Panc1 (cell line): Measurements from ENCODE around the gene DECR2. TPM values are rescaled to one million over a fixed set of nuclear protein-coding genes. Genes with fewer than 3 reads are reported as not detected.

Source experiments
- ATAC-seq: fragments of 200-7000 bp; cut with Tn5 transposase; 2 replicates; pipeline ENCODE4 v1.9.1; 2020; ENCODE audit warnings: mild to moderate bottlenecking, moderate library complexity
- BruUV-seq: library from RNA; stranded (reverse); fragments of 400-500 nt; replicated peaks from 2 replicates; lab custom pipeline; 2021; lab: Mats Ljungman, UMichigan
- CTCF ChIA-PET: fragments of 300-600 bp; sonication (Branson Sonifier 250); formaldehyde crosslinking; loops from one replicate; lab custom pipeline; 2022; ENCODE audit warnings: antibody characterized with exemption; lab: Charles Lee
- POLR2A ChIA-PET: fragments of 300-600 bp; sonication (Branson Sonifier 250); formaldehyde crosslinking; loops from one replicate; lab custom pipeline; 2022; ENCODE audit warnings: antibody characterized with exemption; lab: Charles Lee
- DNase-seq: peaks from one replicate; pipeline ENCODE4 v3.0.0-alpha.2; 2010; ENCODE audit warnings: low read depth, low spot score
- H3K27ac ChIP-seq: 2 replicates; pipeline ENCODE4 v1.5.1; 2011; ENCODE audit warnings: mild to moderate bottlenecking, low read length, inconsistent platforms
- H3K27me3 ChIP-seq: fragments of 200-500 bp; sonication (Bioruptor generic); 2 replicates; pipeline ENCODE4 v1.6.0; 2014; ENCODE audit warnings: low read length, inconsistent platforms; ENCODE audit not compliant: control insufficient read depth, insufficient read depth
- H3K36me3 ChIP-seq: fragments of 200-500 bp; sonication (Bioruptor generic); 2 replicates; pipeline ENCODE4 v1.5.1; 2014; ENCODE audit warnings: inconsistent platforms, mild to moderate bottlenecking, low read length, moderate library complexity; ENCODE audit not compliant: control insufficient read depth, insufficient read depth
- H3K4me1 ChIP-seq: 2 replicates; pipeline ENCODE4 v1.5.1; 2011; ENCODE audit warnings: inconsistent platforms, mild to moderate bottlenecking, low read length, moderate library complexity; ENCODE audit not compliant: control insufficient read depth, insufficient read depth
- H3K4me3 ChIP-seq, 2 experiments: 2 replicates each; pipeline ENCODE4 v1.5.1; 2011 to 2012; ENCODE audit warnings: low read depth in 2 of 2, low read length in 2 of 2, mild to moderate bottlenecking in 2 of 2, inconsistent platforms in 1 of 2, moderate library complexity in 1 of 2
- H3K9me3 ChIP-seq: fragments of 200-500 bp; sonication (Bioruptor generic); 2 replicates; pipeline ENCODE4 v1.5.1; 2014; ENCODE audit warnings: low read depth, mild to moderate bottlenecking, inconsistent platforms, low read length, moderate library complexity; ENCODE audit not compliant: control insufficient read depth, insufficient read depth
- CTCF ChIP-seq: fragments of 450-650 bp; IDR thresholded peaks from 2 replicates; pipeline ENCODE4 v1.5.1; 2017; ENCODE audit warnings: mild to moderate bottlenecking
- POLR2AphosphoS5 ChIP-seq: IDR thresholded peaks from 2 replicates; pipeline ENCODE4 v1.6.1; 2012; ENCODE audit warnings: mild to moderate bottlenecking, low read depth, low read length, moderate library complexity
- REST ChIP-seq, 2 experiments: IDR thresholded peaks; 2 replicates each; pipeline ENCODE4 v1.6.1; 2011 to 2012; ENCODE audit warnings: low read depth in 2 of 2, control low read depth in 1 of 2, low read length in 1 of 2, mild to moderate bottlenecking in 1 of 2, moderate library complexity in 1 of 2; ENCODE audit not compliant: insufficient read depth in 1 of 2
- SIN3A ChIP-seq: IDR thresholded peaks from 2 replicates; pipeline ENCODE4 v1.6.1; 2012; ENCODE audit warnings: low read depth, mild to moderate bottlenecking, low read length, moderate library complexity, borderline replicate concordance; ENCODE audit not compliant: insufficient read depth
- TCF7L2 ChIP-seq: IDR thresholded peaks from 2 replicates; pipeline ENCODE4 v1.6.1; 2011; ENCODE audit warnings: mild to moderate bottlenecking, low read depth, low read length, inconsistent platforms
- in situ Hi-C: cut with HindIII; loops from 2 replicates; pipeline ENCODE4 v1.10.0; 2016; ENCODE audit warnings: low sequenced_read_pairs, low pct_unique_long_range_greater_than_20kb
- intact Hi-C: fragments of 100-400 bp; cut with micrococcal nuclease; formaldehyde crosslinking; loops from one replicate; pipeline ENCODE4 v1.10.0; 2022; ENCODE audit not compliant: unreplicated experiment
- total RNA-seq: library from RNA; stranded (reverse); gene quantifications from one replicate; pipeline ENCODE4 v1.2.1, GENCODE V29; 2021; ENCODE audit not compliant: unreplicated experiment

DECR2 gene
- total RNA-seq, 1 experiment from 2014 or later: 92.7 TPM

- intact Hi-C loops: no loop called here
- no TSS peak for BruUV-seq
- Histone ChIP-seq H3K36me3 (no peaks in the 10 kb centered on the region; the same call in 1 of the 2 replicates), H3K4me1 (peaks cover 9% of the 10 kb centered on the region), H3K9me3 (no peaks in the 10 kb centered on the region), H3K27ac (no peak overlapping the region), H3K27me3 (no peaks in the 10 kb centered on the region), H3K4me3 (no peak overlapping the region)
- ATAC-seq: peak; percentile 46
- in situ Hi-C loops: no loop called here
- DNase-seq: no peak
- CTCF ChIA-PET: interaction anchor here (0.7 to 2.1 kb wide), 6 partner anchors 9 to 305 kb away, joined by 3 to 9 read pairs (median 4); no protein-coding TSS in a partner anchor
- TF ChIP-seq CTCF: no peak
- POLR2A ChIA-PET: interaction anchor here (1.5 kb wide), 1 partner anchor 128 kb away, joined by 3 read pairs; the partner anchor contains the start of gene FAM234A
Observed at GRCh38 chr16:363110-363765, 38.4 kb upstream of the DECR2 start.

- CTCF ChIA-PET: interaction anchor here (2.1 kb wide), 1 partner anchor 257 kb away, joined by 9 read pairs; no protein-coding TSS in a partner anchor
- TF ChIP-seq CTCF (no peak), SIN3A (no peak), TCF7L2 (no peak), POLR2AphosphoS5 (no peak), REST (IDR thresholded peaks at IDR 0.05; ENCODE audit: insufficient read depth in 1 of 2, low read depth in 2 of 2, low read length in 1 of 2) (no peak)
- H3K27ac ChIP-seq: no peak overlapping the region
- no peaks in the 10 kb centered on the region for H3K27me3 ChIP-seq
- in situ Hi-C loops (no loop called here), intact Hi-C loops (no loop called here)
- POLR2A ChIA-PET: interaction anchor here (0.6 kb wide), 1 partner anchor 28 kb away, joined by 5 read pairs; no protein-coding TSS in a partner anchor
- DNase-seq (no peak), ATAC-seq (no peak)
- no peaks in the 10 kb centered on the region; the same call in 1 of the 2 replicates for H3K36me3 ChIP-seq
- peaks cover 9% of the 10 kb centered on the region for H3K4me1 ChIP-seq
- no peaks in the 10 kb centered on the region for H3K9me3 ChIP-seq
- BruUV-seq: no TSS peak
- no peak overlapping the region for H3K4me3 ChIP-seq
Observed at GRCh38 chr16:363766-364490, 37.8 kb upstream of the DECR2 start.
